ENCODE measurements around the gene UNC5C. TPM values are rescaled to one million over a fixed set of nuclear protein-coding genes. Genes with fewer than 3 reads are reported as not detected.

The UNC5C gene
- polyA plus RNA-seq, 1 of the 3 experiments (the other 2 are of a cell fraction): 3.3 TPM

GRCh38 chr4:95355021-95355420, 193.8 kb downstream of the UNC5C start:
- no peak overlapping the region for H3K4me3 ChIP-seq (ENCODE audit: low read depth in 2 of 2, low read length in 1 of 2)
- POLR2A ChIA-PET: no interaction called here
- no peak overlapping the region for H3K9ac ChIP-seq
- 86% methylated on average over 1 of the region's 1 CpG for WGBS (ENCODE audit: low lambda C conversion rate)
- H3F3A ChIP-seq (replicated peaks; ENCODE audit: insufficient read depth): no peaks in the 10 kb centered on the region
- peaks cover 0 to 10% of the 10 kb centered on the region in 2 experiments for H3K36me3 ChIP-seq (replicated peaks in 1 of 2; ENCODE audit: control insufficient read depth in 1 of 2, insufficient read depth in 2 of 2, low read length in 1 of 2)
- DNase-seq: no peak
- no peaks in the 10 kb centered on the region for H3K9me3 ChIP-seq
- no peaks in the 10 kb centered on the region for H3K9me2 ChIP-seq
- TF ChIP-seq SIN3A (IDR thresholded peaks at IDR 0.05; ENCODE audit: borderline replicate concordance, low read depth, low read length): no peak
- no peak for TF ChIP-seq POLR2AphosphoS5 (IDR thresholded peaks at IDR 0.05; ENCODE audit: low read depth, low read length)
- TF ChIP-seq RAD21 (IDR thresholded peaks at IDR 0.05; ENCODE audit: low read length): no peak
- no peak for TF ChIP-seq ZBTB33 (IDR thresholded peaks at IDR 0.05; ENCODE audit: borderline replicate concordance, low read depth)
- no peak for TF ChIP-seq PBX3 (IDR thresholded peaks at IDR 0.05)
- no peak for TF ChIP-seq FOXM1 (IDR thresholded peaks at IDR 0.05; ENCODE audit: low read depth)
- no peaks in the 10 kb centered on the region for H3K27me3 ChIP-seq (ENCODE audit: insufficient read depth)
- no peak overlapping the region for H2AFZ ChIP-seq (ENCODE audit: low read depth)
- CTCF ChIA-PET: interaction anchor here (1.1 kb wide), 1 partner anchor 12 kb away, joined by 3 read pairs; no protein-coding TSS in a partner anchor
- no peaks in the 10 kb centered on the region for H3K79me2 ChIP-seq (ENCODE audit: insufficient read depth)
- H3K27ac ChIP-seq (ENCODE audit: low read depth in 2 of 2, low read length in 1 of 2): no peak overlapping the region
- no peaks in the 10 kb centered on the region; a peak in 1 of 4 replicates for H3K4me1 ChIP-seq (ENCODE audit: control insufficient read depth in 1 of 2, insufficient read depth in 2 of 2, low read depth in 1 of 2, low read length in 1 of 2)
- H4K20me1 ChIP-seq (ENCODE audit: insufficient read depth): no peaks in the 10 kb centered on the region
- H3K4me2 ChIP-seq: no peak overlapping the region

- Histone ChIP-seq H3F3A (replicated peaks; ENCODE audit: insufficient read depth) (no peaks in the 10 kb centered on the region), H3K4me2 (no peak overlapping the region), H3K9me2 (no peaks in the 10 kb centered on the region), H2AFZ (ENCODE audit: low read depth) (no peak overlapping the region), H3K4me1 (ENCODE audit: control insufficient read depth in 1 of 2, insufficient read depth in 2 of 2, low read depth in 1 of 2, low read length in 1 of 2) (no peaks in the 10 kb centered on the region), H4K20me1 (ENCODE audit: insufficient read depth) (no peaks in the 10 kb centered on the region), H3K27me3 (ENCODE audit: insufficient read depth) (no peaks in the 10 kb centered on the region), H3K79me2 (ENCODE audit: insufficient read depth) (no peaks in the 10 kb centered on the region), H3K9me3 (peaks cover 4% of the 10 kb centered on the region; the same call in 1 of the 2 replicates), H3K36me3 (replicated peaks in 1 of 2; ENCODE audit: control insufficient read depth in 1 of 2, insufficient read depth in 2 of 2, low read length in 1 of 2) (peaks cover 0 to 5% of the 10 kb centered on the region in 2 experiments), H3K4me3 (ENCODE audit: low read depth in 2 of 2, low read length in 1 of 2) (no peak overlapping the region), H3K27ac (ENCODE audit: low read depth in 2 of 2, low read length in 1 of 2) (no peak overlapping the region), H3K9ac (no peak overlapping the region)
- CTCF ChIA-PET: no interaction called here
- POLR2A ChIA-PET: no interaction called here
- DNase-seq: no peak
- WGBS (ENCODE audit: low lambda C conversion rate): 90% methylated on average over 1 of the region's 1 CpG
- TF ChIP-seq MEF2A (IDR thresholded peaks at IDR 0.05; ENCODE audit: borderline replicate concordance, low read depth): no peak
- TF ChIP-seq TEAD4 (IDR thresholded peaks at IDR 0.05; ENCODE audit: borderline replicate concordance, insufficient read depth): no peak
- no peak for TF ChIP-seq SMC3 (IDR thresholded peaks at IDR 0.05; ENCODE audit: low read depth, low read length)
- no peak for TF ChIP-seq NFIC (IDR thresholded peaks at IDR 0.05; ENCODE audit: borderline replicate concordance)
- TF ChIP-seq RFX5 (IDR thresholded peaks at IDR 0.05; ENCODE audit: low read length): no peak
- TF ChIP-seq CTCF (IDR thresholded peaks at IDR 0.05): no peak
- no peak for TF ChIP-seq USF1 (IDR thresholded peaks at IDR 0.05; ENCODE audit: borderline replicate concordance, low read depth)
- no peak for TF ChIP-seq MAX (IDR thresholded peaks at IDR 0.05; ENCODE audit: low read depth)
- TF ChIP-seq JUND (IDR thresholded peaks at IDR 0.05): no peak
- TF ChIP-seq TAF1 (IDR thresholded peaks at IDR 0.05; ENCODE audit: borderline replicate concordance, low read depth, low read length): no peak
- no peak for TF ChIP-seq FOXJ3 (CRISPR knock-in tag; IDR thresholded peaks at IDR 0.05)
- no peak for TF ChIP-seq REST (IDR thresholded peaks at IDR 0.05; ENCODE audit: low read depth, low read length)
- no peak for TF ChIP-seq POLR2AphosphoS5 (IDR thresholded peaks at IDR 0.05; ENCODE audit: low read depth, low read length)
These were observed 200.4 kb downstream of the UNC5C start for GRCh38 chr4:95348418-95348817.
